Fibroblast of lung (primary cell): ENCODE measurements around the gene ARID3A. TPM values are rescaled to one million over a fixed set of nuclear protein-coding genes. Genes with fewer than 3 reads are reported as not detected.
"Not testable (repeated sequence)": the region's sequence is repeated elsewhere in the genome, so short reads cannot be mapped to it uniquely, and the experiment has no call there.

Experiments
- DNase-seq, 2 donors: peaks; one replicate each; pipeline versions ENCODE4 v3.0.0 to v3.0.0-alpha.2; 2010; ENCODE audit warnings: low read depth in 2 of 2
- H2AFZ ChIP-seq: 2 replicates; pipeline ENCODE4 v1.5.1; 2012; ENCODE audit warnings: low read length, control low read depth, inconsistent platforms
- H3K27ac ChIP-seq: 2 replicates; pipeline ENCODE4 v1.5.1; 2011; ENCODE audit warnings: low read length, control low read depth; ENCODE audit not compliant: insufficient read depth
- H3K27me3 ChIP-seq: 2 replicates; pipeline ENCODE4 v1.5.1; 2011; ENCODE audit warnings: mild to moderate bottlenecking, low read length; ENCODE audit not compliant: control insufficient read depth, insufficient read depth
- H3K36me3 ChIP-seq: 2 replicates; pipeline ENCODE4 v1.5.1; 2011; ENCODE audit warnings: low read length; ENCODE audit not compliant: control insufficient read depth, insufficient read depth
- H3K4me1 ChIP-seq: 2 replicates; pipeline ENCODE4 v1.5.1; 2011; ENCODE audit warnings: low read length; ENCODE audit not compliant: control insufficient read depth, insufficient read depth; ENCODE audit errors: extremely low read depth
- H3K4me2 ChIP-seq: 2 replicates; pipeline ENCODE4 v1.5.1; 2011; ENCODE audit warnings: low read length, control low read depth; ENCODE audit not compliant: insufficient read depth; ENCODE audit errors: extremely low read depth
- H3K4me3 ChIP-seq, 4 experiments: fragments of 200-600 bp in 1 of 4; sonication (generic) in 1 of 4; replicated peaks in 1 of 4; 2 replicates each; pipeline ENCODE4 v1.5.1; 2011 to 2016; ENCODE audit warnings: low read length in 4 of 4, low read depth in 3 of 4, mild to moderate bottlenecking in 3 of 4, control low read depth in 2 of 4, inconsistent platforms in 1 of 4, mixed read lengths in 1 of 4; ENCODE audit not compliant: insufficient read depth in 1 of 4; ENCODE audit errors: control extremely low read depth in 1 of 4
- H3K79me2 ChIP-seq: 2 replicates; pipeline ENCODE4 v1.5.1; 2012; ENCODE audit warnings: mild to moderate bottlenecking, low read length, inconsistent platforms; ENCODE audit not compliant: control insufficient read depth, insufficient read depth
- H3K9ac ChIP-seq: 2 replicates; pipeline ENCODE4 v1.5.1; 2011; ENCODE audit warnings: mild to moderate bottlenecking, low read length, control low read depth; ENCODE audit not compliant: insufficient read depth
- H3K9me3 ChIP-seq: 2 replicates; pipeline ENCODE4 v1.5.1; 2012; ENCODE audit warnings: low read depth, low read length; ENCODE audit not compliant: control insufficient read depth, insufficient read depth
- H4K20me1 ChIP-seq: 2 replicates; pipeline ENCODE4 v1.5.1; 2011; ENCODE audit warnings: low read length; ENCODE audit not compliant: control insufficient read depth, insufficient read depth; ENCODE audit errors: extremely low read depth
- polyA plus RNA-seq, 2 donors: library from polyadenylated mRNA; depleted of rRNA in 1 of 2; stranded (reverse) in 1 of 2; unstranded in 1 of 2; fragments of >200 nt; gene quantifications; 2 replicates each; pipeline ENCODE4 v1.2.1, GENCODE V29; 2011 to 2012; ENCODE audit warnings: missing spikeins in 1 of 2
- total RNA-seq: library from RNA; depleted of rRNA; stranded (reverse); fragments of >200 nt; gene quantifications from 2 replicates; pipeline ENCODE4 v1.2.1, GENCODE V29; 2014

ARID3A gene
- total and polyA plus RNA-seq, 2 donors (not counting 1 experiment from before 2014, with no cell fraction given), result 6.4 to 14.9 TPM

DNA sequence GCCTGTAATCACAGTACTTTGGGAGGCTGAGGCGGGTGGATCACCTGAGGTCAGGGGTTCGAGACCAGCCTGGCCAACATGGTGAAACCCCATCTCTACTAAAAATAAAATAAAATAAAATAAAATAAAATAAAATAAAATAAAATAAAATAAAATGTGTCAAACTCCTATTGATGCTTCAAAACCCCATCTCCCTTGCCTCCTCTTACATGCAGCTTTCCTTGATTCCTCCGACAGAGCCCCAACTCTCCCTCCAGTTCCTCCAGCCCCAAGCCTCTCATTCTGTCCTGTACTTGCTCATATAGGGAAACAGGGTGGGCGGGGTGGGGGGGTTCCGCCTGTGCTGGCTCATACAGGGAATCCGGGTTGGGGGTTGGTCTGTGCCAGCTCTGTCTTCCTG is 99.2 kb downstream of the ARID3A start:
- not testable (repeated sequence) for DNase-seq, H3K4me3 ChIP-seq, H3K4me2 ChIP-seq, H3K36me3 ChIP-seq, H4K20me1 ChIP-seq, H3K9me3 ChIP-seq, H2AFZ ChIP-seq, H3K27me3 ChIP-seq, H3K27ac ChIP-seq, H3K9ac ChIP-seq
- peaks cover 10% of the 10 kb centered on the region for H3K4me1 ChIP-seq
- peaks cover 43% of the 10 kb centered on the region for H3K79me2 ChIP-seq

Other genes starting within 250 kb of the ARID3A start
- gene FSTL3, start 249.6 kb upstream of the ARID3A start, total RNA-seq, result 26.8 and 36.5 TPM in 2 replicates
- 10.2 and 18.6 TPM in 2 replicates for gene FSTL3, start 249.6 kb upstream of the ARID3A start, polyA plus RNA-seq
- gene PRSS57, start 230.6 kb upstream of the ARID3A start, total RNA-seq, result not detected in 2 replicates
- gene PRSS57, start 230.6 kb upstream of the ARID3A start, polyA plus RNA-seq, result not detected in 2 replicates
- 8.3 and 22.1 TPM in 2 replicates for gene PALM, start 217.1 kb upstream of the ARID3A start, total RNA-seq
- 1.0 and 3.2 TPM in 2 replicates for gene PALM, start 217.1 kb upstream of the ARID3A start, polyA plus RNA-seq
- gene MISP, start 174.9 kb upstream of the ARID3A start, total RNA-seq, result under 0.01 TPM in 1 of 2 replicates, not detected in the other
- not detected in 2 replicates for gene MISP, start 174.9 kb upstream of the ARID3A start, polyA plus RNA-seq
- gene PTBP1, start 128.6 kb upstream of the ARID3A start, total RNA-seq, result 67.5 and 83.1 TPM in 2 replicates
- 74.6 and 142 TPM in 2 replicates for gene PTBP1, start 128.6 kb upstream of the ARID3A start, polyA plus RNA-seq
- 1.5 and 2.5 TPM in 2 replicates for gene PLPPR3, start 104.1 kb upstream of the ARID3A start, total RNA-seq
- gene PLPPR3, start 104.1 kb upstream of the ARID3A start, polyA plus RNA-seq, result 0.19 and 0.30 TPM in 2 replicates
- gene AZU1, start 98.2 kb upstream of the ARID3A start, total RNA-seq, result 0.17 TPM in 1 of 2 replicates, not detected in the other
- not detected in 2 replicates for gene AZU1, start 98.2 kb upstream of the ARID3A start, polyA plus RNA-seq
- gene PRTN3, start 85.0 kb upstream of the ARID3A start, total RNA-seq, result not detected in 2 replicates
- not detected in 2 replicates for gene PRTN3, start 85.0 kb upstream of the ARID3A start, polyA plus RNA-seq
- 0.51 and 0.66 TPM in 2 replicates for gene ELANE, start 73.7 kb upstream of the ARID3A start, total RNA-seq
- gene ELANE, start 73.7 kb upstream of the ARID3A start, polyA plus RNA-seq, result 0.07 and 0.48 TPM in 2 replicates
- gene CFD, start 66.4 kb upstream of the ARID3A start, total RNA-seq, result 18.8 and 206 TPM in 2 replicates
- 1.00 and 3.3 TPM in 2 replicates for gene CFD, start 66.4 kb upstream of the ARID3A start, polyA plus RNA-seq
- gene MED16, start 32.8 kb upstream of the ARID3A start, total RNA-seq, result 24.4 and 35.0 TPM in 2 replicates
- gene MED16, start 32.8 kb upstream of the ARID3A start, polyA plus RNA-seq, result 19.3 and 26.2 TPM in 2 replicates
- gene RNU6-9, start 32.6 kb upstream of the ARID3A start, total RNA-seq, result not detected in 2 replicates
- gene RNU6-9, start 32.6 kb upstream of the ARID3A start, polyA plus RNA-seq, result not detected in 2 replicates
- 13.2 and 13.4 TPM in 2 replicates for gene R3HDM4, start 12.8 kb upstream of the ARID3A start, total RNA-seq
- gene R3HDM4, start 12.8 kb upstream of the ARID3A start, polyA plus RNA-seq, result 20.9 and 25.5 TPM in 2 replicates
- gene KISS1R, start 8.7 kb upstream of the ARID3A start, total RNA-seq, result not detected in 2 replicates
- gene KISS1R, start 8.7 kb upstream of the ARID3A start, polyA plus RNA-seq, result not detected in 2 replicates
- gene WDR18, start 58.3 kb downstream of the ARID3A start, total RNA-seq, result 41.6 and 42.3 TPM in 2 replicates
- gene WDR18, start 58.3 kb downstream of the ARID3A start, polyA plus RNA-seq, result 10.0 and 16.1 TPM in 2 replicates
- 0.51 and 0.66 TPM in 2 replicates for gene GRIN3B, start 74.4 kb downstream of the ARID3A start, total RNA-seq
- gene GRIN3B, start 74.4 kb downstream of the ARID3A start, polyA plus RNA-seq, result 0.12 and 0.25 TPM in 2 replicates
- gene TMEM259, start 95.1 kb downstream of the ARID3A start, total RNA-seq, result 47.5 and 57.8 TPM in 2 replicates
- gene TMEM259, start 95.1 kb downstream of the ARID3A start, polyA plus RNA-seq, result 67.1 and 67.9 TPM in 2 replicates
- gene RNU6-2, start 95.5 kb downstream of the ARID3A start, total RNA-seq, result not detected in 2 replicates
- gene RNU6-2, start 95.5 kb downstream of the ARID3A start, polyA plus RNA-seq, result not detected in 2 replicates
- 120 and 194 TPM in 2 replicates for gene CNN2, start 100.6 kb downstream of the ARID3A start, total RNA-seq
- 299 and 473 TPM in 2 replicates for gene CNN2, start 100.6 kb downstream of the ARID3A start, polyA plus RNA-seq
- gene ABCA7, start 114.1 kb downstream of the ARID3A start, total RNA-seq, result 2.3 and 9.7 TPM in 2 replicates
- gene ABCA7, start 114.1 kb downstream of the ARID3A start, polyA plus RNA-seq, result 2.2 and 2.3 TPM in 2 replicates
- gene ARHGAP45, start 141.1 kb downstream of the ARID3A start, total RNA-seq, result 0.77 and 1.8 TPM in 2 replicates
- gene ARHGAP45, start 141.1 kb downstream of the ARID3A start, polyA plus RNA-seq, result 0.42 and 0.78 TPM in 2 replicates
- 55.2 and 55.5 TPM in 2 replicates for gene POLR2E, start 169.3 kb downstream of the ARID3A start, total RNA-seq
- 130 and 214 TPM in 2 replicates for gene POLR2E, start 169.3 kb downstream of the ARID3A start, polyA plus RNA-seq
- gene GPX4, start 178.0 kb downstream of the ARID3A start, total RNA-seq, result 428 and 430 TPM in 2 replicates
- 325 and 473 TPM in 2 replicates for gene GPX4, start 178.0 kb downstream of the ARID3A start, polyA plus RNA-seq
- 49.6 and 55.8 TPM in 2 replicates for gene SBNO2, start 248.2 kb downstream of the ARID3A start, total RNA-seq
- 12.6 and 14.3 TPM in 2 replicates for gene SBNO2, start 248.2 kb downstream of the ARID3A start, polyA plus RNA-seq